CMK (cell line): ENCODE data around the gene TCF3.

Experiments
- DNase-seq: peaks from one replicate; pipeline ENCODE4 v3.0.0-alpha.2; 2010; ENCODE audit warnings: low read depth

The TCF3 gene

GRCh38 chr19:1580957-1581356 lies 71.5 kb downstream of the TCF3 start:
- DNase-seq, result no peak

- no peak for DNase-seq
Observed at GRCh38 chr19:1580382-1580781, 72.0 kb downstream of the TCF3 start.

- DNase-seq, result no peak
Observed at GRCh38 chr19:1579222-1579621, 73.2 kb downstream of the TCF3 start.

- no peak for DNase-seq
Observed at GRCh38 chr19:1577929-1578618, 74.3 kb downstream of the TCF3 start.

GRCh38 chr19:1577090-1577928 lies 75.1 kb downstream of the TCF3 start:
- DNase-seq, result no peak

GRCh38 chr19:1576242-1577089 lies 75.9 kb downstream of the TCF3 start:
- DNase-seq, result no peak

GRCh38 chr19:1575323-1576241 lies 76.8 kb downstream of the TCF3 start:
- no peak for DNase-seq

GRCh38 chr19:1574354-1575136 lies 77.9 kb downstream of the TCF3 start:
- DNase-seq, result no peak

GRCh38 chr19:1572795-1573194 lies 79.6 kb downstream of the TCF3 start:
- DNase-seq, result no peak

GRCh38 chr19:1571358-1571757 lies 81.1 kb downstream of the TCF3 start:
- no peak for DNase-seq

- DNase-seq, result no peak
Observed at GRCh38 chr19:1570836-1571235, 81.6 kb downstream of the TCF3 start.

- DNase-seq, result no peak
Observed at GRCh38 chr19:1569997-1570396, 82.4 kb downstream of the TCF3 start.

GRCh38 chr19:1568320-1569019 lies 83.9 kb downstream of the TCF3 start, which contains the start of gene MEX3D:
TSS of gene MEX3D (minus strand) at chr19:1568325. CDS start at chr19:1568058, 267 bp downstream.
- DNase-seq, result no peak

GRCh38 chr19:1567848-1568227 lies 84.6 kb downstream of the TCF3 start:
- no peak for DNase-seq

- no peak for DNase-seq
Observed at GRCh38 chr19:1567116-1567847, 85.1 kb downstream of the TCF3 start.

- no peak for DNase-seq
Observed at GRCh38 chr19:1566392-1567115, 85.9 kb downstream of the TCF3 start.

- no peak for DNase-seq
Observed at GRCh38 chr19:1563251-1563650, 89.2 kb downstream of the TCF3 start.

GRCh38 chr19:1561236-1561842 lies 91.1 kb downstream of the TCF3 start:
- DNase-seq, result no peak
